GM18507 (cell line): ENCODE results near the gene LRRC27.
"Not testable (repeated sequence)": the region's sequence is repeated elsewhere in the genome, so short reads cannot be mapped to it uniquely, and the experiment has no call there.

Experiments used
- DNase-seq: peaks from one replicate; pipeline ENCODE4 v3.0.0; 2011; ENCODE audit warnings: low read depth; ENCODE audit not compliant: insufficient read length; ENCODE audit errors: extremely low spot score
- FAIRE-seq: peaks from 2 replicates; lab custom pipeline; 2011; peaks lifted over from hg19 to GRCh38; lab: Jason Lieb, UNC

Gene LRRC27

GRCh38 chr10:132366499-132366898, 34.5 kb downstream of the LRRC27 start:
- FAIRE-seq: no peak
- no peak for DNase-seq

DNA sequence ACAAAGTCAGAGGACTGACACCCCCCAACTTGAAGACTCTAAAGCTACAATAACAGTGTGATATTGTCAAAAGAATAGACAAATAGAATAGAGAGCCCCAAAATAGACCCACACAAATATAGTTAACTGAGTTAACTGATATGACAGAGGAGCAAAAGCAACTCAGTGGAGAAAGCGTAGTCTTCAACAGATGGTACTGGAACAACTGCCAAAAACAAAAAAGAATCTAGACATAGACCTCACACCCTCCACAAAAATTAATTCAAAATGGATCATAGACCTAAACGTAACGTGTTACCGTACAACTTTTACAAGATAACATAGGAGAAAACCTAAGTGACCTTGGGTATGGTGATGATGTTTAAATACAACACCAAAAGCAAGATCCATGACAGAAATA, 36.4 kb downstream of the LRRC27 start:
- DNase-seq (no peak), FAIRE-seq (no peak)

GRCh38 chr10:132368881-132369635, 37.1 kb downstream of the LRRC27 start:
- DNase-seq: no peak
- no peak for FAIRE-seq

GRCh38 chr10:132369636-132370185, 37.7 kb downstream of the LRRC27 start:
- DNase-seq: no peak
- FAIRE-seq: no peak

GRCh38 chr10:132370426-132371340, 38.7 kb downstream of the LRRC27 start:
- FAIRE-seq (no peak), DNase-seq (no peak)

GRCh38 chr10:132371641-132372081, 39.7 kb downstream of the LRRC27 start:
- FAIRE-seq (no peak), DNase-seq (no peak)

DNA sequence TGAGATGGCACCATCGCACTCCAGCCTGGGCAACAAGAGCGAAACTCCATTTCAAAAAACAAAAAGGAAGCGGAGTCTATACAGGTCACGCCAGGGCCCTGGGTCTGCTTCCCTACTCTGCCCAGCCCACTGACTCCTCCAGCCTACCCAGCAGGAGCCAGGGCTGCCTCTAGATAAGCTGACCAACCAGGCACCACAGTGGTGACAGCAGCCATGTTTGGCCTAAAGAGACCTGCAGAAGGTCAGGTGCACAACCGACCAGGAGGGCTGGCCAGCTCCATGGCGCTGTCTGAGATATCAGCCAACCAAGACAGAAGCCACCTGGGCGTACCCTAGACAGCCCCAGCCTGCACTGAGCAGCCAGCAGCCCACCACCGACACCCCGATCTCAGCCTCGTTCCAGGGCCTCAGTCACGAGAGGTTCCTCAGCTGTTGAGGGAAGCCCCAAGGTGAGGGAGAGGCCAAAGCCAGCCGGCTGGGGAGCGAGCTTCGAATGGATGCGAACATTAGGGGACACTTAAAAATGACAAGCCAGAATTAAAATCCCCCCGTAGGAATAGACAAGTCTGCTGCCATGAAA, 40.6 kb downstream of the LRRC27 start:
- no peak for FAIRE-seq

GRCh38 chr10:132373241-132373955, 41.4 kb downstream of the LRRC27 start:
- no peak for FAIRE-seq
- DNase-seq: no peak

More for the DNA sequence above, 40.6 kb downstream of the LRRC27 start:
- DNase-seq: no peak

DNA sequence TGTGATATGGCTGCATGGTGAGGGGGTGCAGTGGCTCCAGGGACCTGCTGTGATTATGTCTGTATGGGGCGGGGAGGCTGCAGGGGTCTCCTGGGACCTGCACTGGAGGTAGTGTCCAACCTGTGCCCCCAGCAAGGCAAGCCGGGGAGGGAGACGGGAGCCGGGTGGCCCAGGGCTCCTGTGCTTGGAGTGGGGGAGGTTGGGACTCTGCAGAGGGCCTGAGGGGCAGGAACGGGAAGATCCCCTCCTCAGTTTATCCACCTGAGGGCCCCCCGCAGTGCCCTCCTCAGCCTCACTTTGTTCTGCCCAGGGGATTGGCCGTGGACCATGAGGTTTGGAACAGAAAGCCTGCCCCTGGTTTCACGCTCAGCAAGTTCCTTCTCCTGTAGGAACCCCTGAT, 42.2 kb downstream of the LRRC27 start:
- FAIRE-seq (no peak), DNase-seq (no peak)

GRCh38 chr10:132374612-132375011, 42.6 kb downstream of the LRRC27 start:
- FAIRE-seq: no peak
- DNase-seq: no peak

GRCh38 chr10:132375116-132375794, 43.3 kb downstream of the LRRC27 start:
- FAIRE-seq (no peak), DNase-seq (no peak)

- FAIRE-seq (no peak), DNase-seq (no peak)
These were observed 43.9 kb downstream of the LRRC27 start for GRCh38 chr10:132375795-132376297.

GRCh38 chr10:132376394-132376851, 44.4 kb downstream of the LRRC27 start:
- no peak for FAIRE-seq
- no peak for DNase-seq

DNA sequence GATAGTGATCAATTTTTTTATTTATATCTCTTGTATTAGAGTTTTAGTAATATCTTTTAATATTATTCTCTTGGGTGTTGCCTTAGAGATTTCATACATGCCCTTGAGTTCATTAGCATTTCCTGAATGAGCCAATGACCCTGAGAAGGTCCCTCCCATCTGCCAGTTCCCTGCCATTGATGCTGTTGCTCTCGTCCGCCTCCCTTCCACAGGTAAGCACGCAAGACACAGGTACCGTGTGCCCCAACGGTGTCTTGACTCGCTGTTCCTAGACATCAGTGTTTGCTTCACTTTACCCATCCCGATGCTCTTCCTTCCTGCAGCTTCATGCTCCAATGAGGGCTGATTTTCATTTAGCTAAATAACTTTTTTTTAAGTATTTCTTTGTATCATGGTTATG, 45.3 kb downstream of the LRRC27 start:
- no peak for FAIRE-seq
- no peak for DNase-seq

DNA sequence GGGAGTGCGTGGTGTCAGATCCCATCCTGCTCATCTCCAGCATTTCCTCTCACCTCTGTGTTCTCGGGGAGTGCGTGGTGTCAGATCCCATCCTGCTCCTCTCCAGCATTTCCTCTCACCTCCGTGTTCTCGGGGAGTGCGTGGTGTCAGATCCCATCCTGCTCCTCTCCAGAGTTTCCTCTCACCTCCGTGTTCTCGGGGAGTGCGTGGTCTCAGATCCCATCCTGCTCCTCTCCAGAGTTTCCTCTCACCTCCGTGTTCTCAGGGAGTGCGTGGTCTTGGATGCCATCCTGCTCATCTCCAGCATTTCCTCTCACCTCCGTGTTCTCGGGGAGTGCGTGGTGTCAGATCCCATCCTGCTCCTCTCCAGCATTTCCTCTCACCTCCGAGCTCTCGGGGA, 47.0 kb downstream of the LRRC27 start:
- FAIRE-seq, DNase-seq: not testable (repeated sequence)

DNA sequence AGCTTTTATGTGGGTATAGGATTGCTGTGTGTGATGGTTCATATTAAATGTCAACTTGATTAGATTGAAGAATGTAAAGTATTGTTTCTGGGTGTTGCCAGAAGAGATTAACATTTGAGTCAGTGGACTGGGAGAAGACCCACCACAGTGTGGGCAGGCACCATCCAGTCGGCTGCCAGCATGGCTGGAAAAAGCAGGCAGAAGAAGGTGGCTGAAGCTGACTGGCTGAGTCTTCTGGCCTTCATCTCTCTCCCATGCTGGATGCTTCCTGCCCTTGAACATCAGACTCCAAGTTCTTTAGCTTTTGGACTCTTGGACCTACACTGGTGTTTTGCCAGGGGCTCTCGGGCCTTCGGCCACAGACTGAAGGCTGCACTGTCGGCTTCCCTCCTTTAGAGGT, 49.0 kb downstream of the LRRC27 start:
- FAIRE-seq, DNase-seq: not testable (repeated sequence)

GRCh38 chr10:132381741-132382140, 49.7 kb downstream of the LRRC27 start:
- FAIRE-seq (no peak), DNase-seq (no peak)

- FAIRE-seq (no peak), DNase-seq (no peak)
These were observed 50.4 kb downstream of the LRRC27 start for GRCh38 chr10:132382231-132382922.
